ENCODE results near the gene MEIS1.

The MEIS1 gene

DNA sequence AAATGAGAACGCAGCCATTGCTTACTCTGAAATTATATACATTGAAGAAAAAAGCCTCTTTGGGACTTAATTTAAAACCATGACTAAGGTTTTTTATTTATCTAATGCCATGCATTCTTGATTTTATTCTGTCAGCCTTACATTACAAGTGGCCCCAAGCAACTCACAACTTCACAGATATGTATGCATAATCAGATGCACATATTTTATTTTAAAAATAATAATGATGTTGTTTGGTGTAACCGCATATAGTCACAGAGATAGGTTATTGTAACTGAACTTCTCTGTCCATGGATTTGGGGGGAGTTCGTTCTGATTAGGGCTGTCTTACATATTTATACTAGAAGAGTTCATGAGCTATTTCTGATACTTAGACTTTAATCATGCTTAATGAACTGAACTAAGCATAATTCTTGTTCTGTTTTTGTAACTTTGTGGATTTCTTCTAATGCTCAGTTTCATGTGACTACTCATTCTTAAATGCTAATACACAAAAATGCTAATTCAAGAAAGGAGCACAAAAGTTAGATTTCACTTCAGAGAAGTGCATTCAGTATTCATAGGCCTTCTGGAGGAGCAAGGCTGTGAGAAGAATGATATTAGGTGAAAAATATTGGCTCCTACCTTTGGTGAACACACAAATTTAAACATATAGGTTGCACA is 26.2 kb downstream of the MEIS1 start:
- H3K9me3 Mint-ChIP-seq = no peaks in the 10 kb centered on the region
- no peak overlapping the region for H3K4me3 Mint-ChIP-seq
- H3K36me3 Mint-ChIP-seq (ENCODE audit: low read depth) = no peaks in the 10 kb centered on the region
- H3K4me1 Mint-ChIP-seq (ENCODE audit: low read depth) = no peaks in the 10 kb centered on the region
- no peak overlapping the region for H3K27ac Mint-ChIP-seq
- intact Hi-C loops (cut with micrococcal nuclease) = no loop called here
- H3K27me3 Mint-ChIP-seq = no peaks in the 10 kb centered on the region

DNA sequence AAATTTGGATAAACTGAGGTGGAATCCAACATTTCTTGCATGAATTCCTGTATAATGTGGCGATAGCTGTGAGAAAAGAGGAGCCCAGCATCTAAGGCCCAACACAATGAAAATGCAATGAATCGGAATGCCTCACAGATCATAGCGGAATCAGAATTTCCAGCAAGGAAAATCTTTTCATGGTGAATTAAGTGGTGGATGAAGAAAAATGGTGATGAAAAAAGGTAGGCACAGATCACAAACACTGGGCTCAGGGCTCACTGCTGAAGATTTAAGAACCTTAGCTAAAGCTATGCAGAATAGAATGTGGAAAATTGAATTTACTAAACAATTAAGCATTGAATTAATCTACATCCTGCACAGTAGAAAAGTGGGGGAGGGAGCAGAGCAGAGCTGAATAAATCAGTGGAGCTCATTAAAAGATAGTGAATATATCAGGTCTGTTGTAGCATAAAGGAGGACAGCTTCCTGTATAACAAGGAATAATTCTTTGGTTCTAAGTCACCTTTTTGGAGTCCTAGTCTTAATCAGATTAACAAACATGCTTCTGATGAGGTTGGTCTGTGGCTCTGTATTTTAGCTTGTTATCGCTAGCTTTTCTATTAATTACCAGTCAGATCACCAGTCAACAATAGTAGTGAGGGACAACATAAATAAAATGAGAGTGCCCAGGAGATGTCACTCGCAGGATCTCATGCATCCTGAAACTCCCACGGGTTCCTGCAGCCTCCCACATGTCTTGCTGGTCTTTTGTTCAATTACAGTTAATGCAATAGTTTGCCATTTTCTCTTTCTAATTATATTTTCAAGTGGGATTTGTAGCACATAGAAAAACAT is 27.0 kb downstream of the MEIS1 start:
- H3K36me3 Mint-ChIP-seq (ENCODE audit: low read depth) = no peaks in the 10 kb centered on the region
- no peaks in the 10 kb centered on the region for H3K9me3 Mint-ChIP-seq
- no peak overlapping the region for H3K4me3 Mint-ChIP-seq
- H3K27me3 Mint-ChIP-seq = no peaks in the 10 kb centered on the region
- intact Hi-C loops (cut with micrococcal nuclease) = no loop called here
- H3K27ac Mint-ChIP-seq = no peak overlapping the region
- H3K4me1 Mint-ChIP-seq (ENCODE audit: low read depth) = no peaks in the 10 kb centered on the region

DNA sequence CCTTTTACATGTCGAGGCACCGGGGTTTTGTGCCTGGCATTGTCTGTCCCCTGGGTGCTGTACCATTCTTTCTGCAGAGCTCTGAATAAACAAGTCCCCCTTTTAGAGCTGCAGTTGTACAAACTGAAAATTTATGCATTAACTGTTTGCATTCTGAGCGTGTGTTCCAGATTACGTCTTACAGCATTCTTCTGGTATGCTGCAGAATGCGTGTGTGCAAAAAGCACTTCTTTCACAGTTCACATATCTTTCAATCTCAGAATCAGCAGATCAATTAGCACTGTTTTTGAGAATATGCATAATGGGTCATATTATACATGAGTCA is 27.5 kb downstream of the MEIS1 start:
- Mint-ChIP-seq H3K4me1 (ENCODE audit: low read depth) (no peaks in the 10 kb centered on the region), H3K9me3 (no peaks in the 10 kb centered on the region), H3K27ac (no peak overlapping the region), H3K36me3 (ENCODE audit: low read depth) (no peaks in the 10 kb centered on the region), H3K4me3 (no peak overlapping the region), H3K27me3 (no peaks in the 10 kb centered on the region)
- intact Hi-C loops (cut with micrococcal nuclease) = no loop called here

DNA sequence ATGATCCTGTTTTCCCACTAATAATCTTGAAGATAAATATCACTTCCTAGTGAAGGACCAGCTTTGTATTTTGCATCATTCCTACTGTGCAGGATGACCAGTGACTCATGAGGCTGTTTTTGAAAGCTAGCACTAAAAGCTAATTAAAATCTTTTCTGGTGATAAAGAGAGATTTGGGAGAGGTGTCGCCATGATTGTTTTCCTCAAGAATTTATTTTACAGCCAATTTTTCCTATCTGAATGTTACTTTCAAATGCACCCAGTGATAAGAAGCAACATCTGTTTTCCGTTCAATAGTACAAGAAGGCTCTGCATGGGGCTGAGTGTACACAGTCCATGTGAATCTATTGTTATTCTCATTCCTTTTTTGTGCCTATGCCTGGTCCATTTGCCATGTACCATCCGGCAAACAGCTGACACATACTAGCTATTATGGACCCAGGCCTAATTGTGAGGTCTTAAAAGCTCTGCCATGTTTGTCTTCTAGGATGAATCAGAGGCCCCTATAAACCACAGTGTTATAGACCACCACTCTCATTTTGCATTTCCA is 28.4 kb downstream of the MEIS1 start:
- intact Hi-C loops (cut with micrococcal nuclease) = no loop called here
- H3K36me3 Mint-ChIP-seq (ENCODE audit: low read depth) = no peaks in the 10 kb centered on the region
- no peak overlapping the region for H3K4me3 Mint-ChIP-seq
- no peak overlapping the region for H3K27ac Mint-ChIP-seq
- no peaks in the 10 kb centered on the region for H3K4me1 Mint-ChIP-seq (ENCODE audit: low read depth)
- no peaks in the 10 kb centered on the region for H3K9me3 Mint-ChIP-seq
- H3K27me3 Mint-ChIP-seq = no peaks in the 10 kb centered on the region

DNA sequence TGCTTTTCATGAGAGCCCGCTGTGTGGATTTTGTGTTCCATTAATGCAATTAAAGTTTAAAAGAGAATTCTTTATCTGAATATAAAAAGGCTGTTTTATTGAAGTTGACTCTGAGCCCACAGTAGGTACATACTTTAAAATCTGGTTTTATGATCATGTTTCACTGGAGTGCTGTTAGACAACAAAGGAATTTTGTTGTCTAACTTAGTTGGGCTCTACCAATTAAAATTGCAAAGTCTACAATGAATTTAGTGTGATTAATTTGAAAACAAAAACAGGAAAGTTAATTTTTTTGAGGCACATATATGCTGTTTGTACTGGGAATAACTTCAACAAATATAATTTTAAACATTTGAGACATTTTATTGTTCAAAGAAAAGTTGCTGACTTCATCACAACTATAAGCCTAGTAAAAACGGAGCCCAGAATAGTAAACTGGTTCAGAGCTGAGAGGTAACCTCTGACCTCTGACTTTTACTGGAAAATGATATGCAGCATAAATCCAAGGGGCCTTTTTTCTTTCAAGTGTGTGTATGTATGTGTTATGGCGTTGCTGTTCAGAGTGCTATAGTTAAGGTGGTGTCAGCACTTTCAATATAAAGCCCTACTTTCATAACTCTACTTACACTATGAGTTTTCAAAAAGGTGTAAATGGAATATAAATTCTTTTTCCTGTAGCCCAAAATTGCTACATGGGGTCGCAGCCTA is 30.2 kb downstream of the MEIS1 start:
- Mint-ChIP-seq H3K36me3 (ENCODE audit: low read depth) (no peaks in the 10 kb centered on the region), H3K4me3 (no peak overlapping the region), H3K27me3 (no peaks in the 10 kb centered on the region), H3K4me1 (ENCODE audit: low read depth) (no peaks in the 10 kb centered on the region), H3K9me3 (no peaks in the 10 kb centered on the region), H3K27ac (no peak overlapping the region)
- intact Hi-C loops (cut with micrococcal nuclease) = no loop called here

DNA sequence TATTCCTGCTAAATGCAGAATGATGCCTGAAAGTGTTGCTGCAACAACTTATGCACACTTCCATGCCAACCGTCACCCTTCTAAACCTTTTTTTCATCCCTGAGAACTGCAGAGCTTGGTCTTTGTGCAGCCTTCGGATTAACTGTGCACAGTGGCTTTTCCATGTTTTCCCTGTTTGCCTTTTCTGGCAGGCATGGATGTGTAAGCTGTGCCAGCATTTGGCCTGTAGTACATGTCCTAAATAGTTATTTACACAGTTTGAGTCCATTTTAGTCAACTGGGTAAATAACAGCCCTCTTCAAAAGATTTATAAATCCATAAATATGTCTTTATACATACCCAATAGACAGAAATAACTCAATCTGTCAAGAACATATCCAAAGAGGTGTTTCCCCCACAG is 31.5 kb downstream of the MEIS1 start:
- H3K27me3 Mint-ChIP-seq = no peaks in the 10 kb centered on the region
- H3K4me1 Mint-ChIP-seq (ENCODE audit: low read depth) = no peaks in the 10 kb centered on the region
- no peaks in the 10 kb centered on the region for H3K9me3 Mint-ChIP-seq
- no peaks in the 10 kb centered on the region for H3K36me3 Mint-ChIP-seq (ENCODE audit: low read depth)
- no peak overlapping the region for H3K4me3 Mint-ChIP-seq
- intact Hi-C loops (cut with micrococcal nuclease) = no loop called here
- no peak overlapping the region for H3K27ac Mint-ChIP-seq

DNA sequence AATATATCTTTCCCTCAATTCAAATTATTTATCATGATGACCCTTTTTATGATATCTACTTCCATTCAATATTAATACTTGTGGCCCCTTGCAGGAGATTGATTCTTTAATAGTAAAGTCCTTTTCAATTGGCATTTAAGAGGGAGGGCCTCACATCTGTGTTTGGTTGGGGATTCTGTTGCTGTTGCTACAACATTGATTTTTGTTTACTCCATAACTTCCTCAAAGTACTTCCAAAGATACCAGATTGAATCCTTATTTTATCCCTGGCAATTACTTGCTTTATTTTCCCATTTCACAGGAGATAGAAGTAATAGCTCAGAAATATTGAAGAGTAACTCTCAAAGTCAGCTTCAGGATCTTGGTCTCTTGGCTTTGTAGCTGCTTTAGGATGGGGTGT is 32.8 kb downstream of the MEIS1 start:
- H3K27me3 Mint-ChIP-seq = no peaks in the 10 kb centered on the region
- no peak overlapping the region for H3K27ac Mint-ChIP-seq
- H3K4me3 Mint-ChIP-seq = no peak overlapping the region
- no peaks in the 10 kb centered on the region for H3K36me3 Mint-ChIP-seq (ENCODE audit: low read depth)
- no peaks in the 10 kb centered on the region for H3K4me1 Mint-ChIP-seq (ENCODE audit: low read depth)
- H3K9me3 Mint-ChIP-seq = no peaks in the 10 kb centered on the region
- intact Hi-C loops (cut with micrococcal nuclease) = no loop called here

DNA sequence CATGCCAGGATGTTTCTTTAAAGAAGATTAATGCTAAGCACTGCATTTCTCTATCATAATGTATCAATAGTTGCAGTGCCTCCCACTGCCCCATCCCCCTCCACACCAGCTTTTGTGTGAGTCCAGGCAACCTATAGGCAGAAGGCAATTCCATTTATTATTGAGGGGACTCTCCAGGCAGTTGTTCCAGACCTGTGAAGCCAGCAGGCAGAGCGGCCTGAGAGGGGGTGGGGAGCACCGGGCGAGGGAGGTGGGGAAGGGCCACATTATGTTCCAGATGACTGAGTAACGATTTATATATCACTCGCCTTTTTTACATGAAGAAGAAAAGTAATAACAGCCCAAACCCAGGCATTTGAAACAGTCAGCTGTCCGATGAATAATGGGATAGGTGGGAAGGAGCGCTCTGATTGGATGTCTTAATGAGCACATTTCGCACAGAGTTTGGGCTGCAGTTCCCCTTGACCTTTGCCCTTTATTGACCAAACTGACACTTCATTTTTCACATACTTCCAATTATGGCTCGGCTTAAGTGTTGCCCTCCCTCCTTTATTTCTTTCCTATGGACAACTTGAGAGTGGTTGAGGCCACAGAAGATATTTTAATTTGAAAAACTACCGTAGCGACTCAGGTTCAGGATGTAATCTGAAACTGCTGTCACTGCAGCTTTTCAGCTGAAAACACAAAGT is 34.4 kb downstream of the MEIS1 start:
- Mint-ChIP-seq H3K36me3 (ENCODE audit: low read depth) (no peaks in the 10 kb centered on the region), H3K27ac (no peak overlapping the region), H3K4me3 (no peak overlapping the region), H3K27me3 (no peaks in the 10 kb centered on the region), H3K9me3 (no peaks in the 10 kb centered on the region), H3K4me1 (ENCODE audit: low read depth) (no peaks in the 10 kb centered on the region)
- intact Hi-C loops (cut with micrococcal nuclease) = no loop called here

DNA sequence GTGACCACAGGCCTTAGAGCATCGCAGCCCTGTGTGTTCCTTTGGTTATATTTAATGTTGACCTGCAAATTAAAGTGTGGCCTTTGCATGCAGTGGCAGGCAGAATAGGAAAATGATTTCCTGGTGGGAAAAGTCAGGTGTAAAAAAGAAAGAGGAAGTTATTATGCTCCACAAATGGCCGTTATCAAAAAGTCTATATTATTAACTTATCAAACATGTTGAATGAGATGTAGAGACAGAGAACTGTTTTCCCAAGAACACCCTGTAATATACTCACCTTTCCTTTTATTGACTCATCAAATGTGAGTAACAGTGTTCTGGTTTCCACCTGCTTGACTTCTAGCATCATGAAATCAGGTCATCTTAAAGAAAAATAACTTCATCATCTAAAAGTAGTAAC is 35.3 kb downstream of the MEIS1 start:
- no peak overlapping the region for H3K4me3 Mint-ChIP-seq
- H3K27me3 Mint-ChIP-seq = no peaks in the 10 kb centered on the region
- no peaks in the 10 kb centered on the region for H3K9me3 Mint-ChIP-seq
- intact Hi-C loops (cut with micrococcal nuclease) = no loop called here
- H3K36me3 Mint-ChIP-seq (ENCODE audit: low read depth) = no peaks in the 10 kb centered on the region
- no peak overlapping the region for H3K27ac Mint-ChIP-seq
- no peaks in the 10 kb centered on the region for H3K4me1 Mint-ChIP-seq (ENCODE audit: low read depth)

DNA sequence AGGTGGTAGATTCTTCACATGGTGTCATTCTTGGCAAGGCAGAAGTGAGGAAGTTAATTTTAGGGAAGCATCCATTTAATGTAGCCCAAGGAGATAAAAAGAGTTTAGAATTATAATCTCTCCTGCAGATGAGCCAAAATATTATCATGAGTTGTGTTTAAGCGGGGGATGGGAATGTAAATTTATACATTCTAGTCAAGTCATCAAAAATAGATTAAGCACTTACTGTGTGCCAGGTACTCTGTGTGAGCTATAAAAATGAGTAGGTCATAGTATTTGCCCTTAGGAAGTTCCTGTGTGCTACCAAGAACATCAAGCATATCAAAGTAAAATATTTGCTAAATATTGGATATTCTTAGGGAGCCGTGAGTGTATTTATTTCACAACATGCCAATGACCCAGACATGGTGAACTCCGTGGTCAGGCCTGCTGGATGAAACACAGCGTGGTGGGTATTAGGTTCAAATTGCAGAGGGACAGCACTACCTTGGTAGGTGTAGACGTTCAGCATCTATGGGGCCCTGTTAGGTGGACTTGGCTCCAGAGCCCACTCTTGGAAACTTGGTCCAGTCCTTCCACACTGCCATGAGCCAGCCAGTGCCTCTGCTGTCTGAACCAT is 37.4 kb downstream of the MEIS1 start:
- Mint-ChIP-seq H3K4me3 (no peak overlapping the region), H3K27ac (no peak overlapping the region), H3K9me3 (no peaks in the 10 kb centered on the region), H3K27me3 (no peaks in the 10 kb centered on the region), H3K36me3 (ENCODE audit: low read depth) (no peaks in the 10 kb centered on the region), H3K4me1 (ENCODE audit: low read depth) (peaks cover 4% of the 10 kb centered on the region)
- intact Hi-C loops (cut with micrococcal nuclease) = no loop called here

DNA sequence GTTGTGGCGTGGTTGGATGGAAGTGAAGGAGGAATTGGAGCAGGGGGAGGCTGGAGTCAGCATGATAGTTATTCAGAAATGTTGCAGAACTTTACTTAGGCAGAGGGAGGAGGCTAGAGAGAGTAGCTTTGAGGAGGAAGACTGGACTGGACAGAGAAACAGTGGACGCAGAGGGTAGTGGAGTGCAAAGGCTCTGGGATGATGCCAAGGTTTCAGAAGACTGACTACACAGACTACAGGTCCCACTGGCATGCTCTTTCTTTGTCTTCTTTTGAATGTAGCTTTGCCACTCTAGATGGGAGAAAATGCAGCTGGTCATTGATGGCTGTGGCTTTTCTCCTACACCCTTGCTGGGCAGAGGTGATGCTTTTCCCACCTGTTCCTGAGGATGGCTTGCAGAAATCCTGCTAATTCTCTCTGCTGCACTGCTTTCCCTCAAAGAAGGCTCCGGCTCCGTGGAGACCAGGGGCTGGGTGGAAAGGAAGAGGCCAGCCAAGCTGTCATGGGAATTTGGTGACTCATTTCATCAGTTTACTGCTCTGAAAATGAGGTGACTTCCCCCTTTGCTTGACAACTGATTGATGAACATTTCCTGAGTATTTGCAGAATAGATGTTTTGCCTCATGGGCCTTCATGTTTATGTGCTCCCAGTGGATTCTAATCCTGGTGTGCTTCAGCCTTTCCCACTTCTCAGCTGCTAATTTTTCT is 42.4 kb downstream of the MEIS1 start:
- Mint-ChIP-seq H3K4me3 (no peak overlapping the region), H3K9me3 (no peaks in the 10 kb centered on the region), H3K4me1 (ENCODE audit: low read depth) (peaks cover 14% of the 10 kb centered on the region), H3K36me3 (ENCODE audit: low read depth) (no peaks in the 10 kb centered on the region), H3K27ac (no peak overlapping the region), H3K27me3 (no peaks in the 10 kb centered on the region)
- intact Hi-C loops (cut with micrococcal nuclease) = no loop called here

DNA sequence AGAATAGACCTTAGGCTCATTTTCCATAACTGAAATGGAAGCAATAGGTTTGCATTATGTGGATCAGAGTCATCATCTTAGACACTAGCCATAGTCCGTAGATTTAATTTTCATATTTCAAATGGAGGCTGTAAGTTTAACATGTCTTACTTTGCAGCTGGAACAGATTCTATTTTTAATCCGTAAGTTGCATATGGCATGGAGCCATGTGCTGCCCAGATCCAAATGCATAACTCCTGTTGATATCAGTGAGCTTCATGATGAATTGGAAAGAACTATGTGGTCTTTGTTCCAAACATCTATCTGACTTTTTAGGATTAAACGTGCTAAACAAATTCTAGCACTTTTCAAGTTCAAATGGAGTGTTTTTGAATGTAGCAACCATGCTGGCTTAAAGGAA is 43.4 kb downstream of the MEIS1 start:
- H3K27me3 Mint-ChIP-seq = no peaks in the 10 kb centered on the region
- no peak overlapping the region for H3K27ac Mint-ChIP-seq
- H3K9me3 Mint-ChIP-seq = no peaks in the 10 kb centered on the region

DNA sequence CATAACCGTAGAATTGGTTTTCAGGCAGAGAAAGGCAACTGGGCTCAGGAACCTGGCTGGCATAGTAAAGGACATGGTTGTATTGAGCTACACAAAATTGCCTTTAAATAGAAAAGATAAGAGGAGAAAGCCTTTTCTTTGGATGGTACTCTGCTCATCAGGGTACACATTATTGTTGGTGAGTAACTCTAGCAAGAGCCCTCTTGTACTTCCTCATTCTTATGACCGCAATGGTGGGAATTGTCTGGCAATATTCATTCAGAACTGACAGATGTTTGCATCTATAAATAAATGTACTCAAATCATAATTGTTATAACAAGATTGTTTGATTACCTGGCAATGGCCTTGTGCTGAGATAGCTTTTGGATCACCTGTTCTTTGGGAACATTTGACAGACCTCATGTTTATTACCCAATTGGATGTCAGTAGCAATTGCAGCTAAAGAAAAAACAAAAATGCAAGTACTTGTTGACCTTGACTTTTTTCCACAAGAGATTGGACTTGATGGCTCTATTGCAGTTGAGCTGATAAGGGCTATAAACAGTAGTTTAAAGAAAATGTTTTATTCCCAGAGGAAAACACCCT is 43.9 kb downstream of the MEIS1 start:
- Mint-ChIP-seq H3K4me1 (ENCODE audit: low read depth) (peaks cover 14% of the 10 kb centered on the region), H3K4me3 (no peak overlapping the region), H3K36me3 (ENCODE audit: low read depth) (no peaks in the 10 kb centered on the region), H3K27me3 (no peaks in the 10 kb centered on the region), H3K27ac (no peak overlapping the region), H3K9me3 (no peaks in the 10 kb centered on the region)
- intact Hi-C loops (cut with micrococcal nuclease) = no loop called here

More for the DNA sequence above, 43.4 kb downstream of the MEIS1 start:
- Mint-ChIP-seq H3K4me1 (ENCODE audit: low read depth) (peaks cover 14% of the 10 kb centered on the region), H3K4me3 (no peak overlapping the region), H3K36me3 (ENCODE audit: low read depth) (no peaks in the 10 kb centered on the region)
- intact Hi-C loops (cut with micrococcal nuclease) = no loop called here

Measured in dendritic cell treated with granulocyte-macrophage colony-stimulating factor and Interleukin-4, amounts not matched to agents 40 ng/mL and 50 ng/mL, for 4 days (primary cell).